HEK293 (cell line): ENCODE data around the gene PIK3C2G.

Source experiments
- CTCF ChIA-PET: fragments of 350-600 bp; formaldehyde crosslinking; extraction: SDS; loops from one replicate; lab custom pipeline; 2021; ENCODE audit warnings: antibody characterized with exemption; lab: Yijun Ruan, JAX
- POLR2A ChIA-PET: fragments of 300-600 bp; formaldehyde crosslinking; extraction: SDS; loops from one replicate; lab custom pipeline; 2020; ENCODE audit warnings: antibody characterized with exemption, inconsistent platforms; lab: Yijun Ruan, JAX
- H3K27ac ChIP-seq: fragments of 200-500 bp; sonication (Bioruptor generic); 2 replicates; pipeline ENCODE4 v1.5.1; 2014; ENCODE audit warnings: low read depth, low read length, control low read depth, inconsistent platforms; ENCODE audit errors: extremely low read depth
- H3K36me3 ChIP-seq, 2 experiments: fragments of 200-500 bp in 1 of 2; sonication (Bioruptor generic) in 1 of 2; 1 replicate in 1 of 2; 2 replicates in 1 of 2; pipeline ENCODE4 v1.5.1; 2014 to 2017; ENCODE audit warnings: inconsistent platforms in 2 of 2, low read length in 2 of 2; ENCODE audit not compliant: control insufficient read depth in 2 of 2, insufficient read depth in 1 of 2
- H3K4me1 ChIP-seq: fragments of 200-500 bp; sonication (Bioruptor generic); 2 replicates; pipeline ENCODE4 v1.5.1; 2014; ENCODE audit warnings: mild to moderate bottlenecking, low read length, inconsistent platforms; ENCODE audit not compliant: control insufficient read depth, insufficient read depth
- H3K4me3 ChIP-seq: 2 replicates; pipeline ENCODE4 v1.5.1; 2011; ENCODE audit warnings: low read depth, mild to moderate bottlenecking, control low read depth, low read length, moderate library complexity
- H3K9me3 ChIP-seq: fragments of 200-500 bp; sonication (Bioruptor generic); 2 replicates; pipeline ENCODE4 v1.5.1; 2014; ENCODE audit warnings: low read depth, low read length, inconsistent platforms; ENCODE audit not compliant: control insufficient read depth, insufficient read depth
- ATF2 ChIP-seq: fragments of 450-650 bp; formaldehyde crosslinking; IDR thresholded peaks from 2 replicates; pipeline ENCODE4 v1.5.1; 2016; ENCODE audit warnings: missing biosample characterization, missing genetic modification characterization, low read depth
- EGR2 ChIP-seq: fragments of 450-650 bp; formaldehyde crosslinking; IDR thresholded peaks from 2 replicates; pipeline ENCODE4 v1.5.1; 2016; ENCODE audit warnings: low read depth, missing biosample characterization, missing genetic modification characterization
- KLF8 ChIP-seq: fragments of 450-650 bp; formaldehyde crosslinking; IDR thresholded peaks from 2 replicates; pipeline ENCODE4 v1.5.1; 2016; ENCODE audit warnings: missing biosample characterization, missing genetic modification characterization
- ZBTB44 ChIP-seq: fragments of 450-650 bp; IDR thresholded peaks from 2 replicates; pipeline ENCODE4 v1.5.1; 2018; ENCODE audit warnings: missing biosample characterization, mild to moderate bottlenecking, missing genetic modification characterization
- ZFP3 ChIP-seq: fragments of 450-650 bp; formaldehyde crosslinking; IDR thresholded peaks from 2 replicates; pipeline ENCODE4 v1.5.1; 2016; ENCODE audit warnings: low read depth, missing biosample characterization, missing genetic modification characterization
- ZFP69B ChIP-seq: fragments of 450-650 bp; formaldehyde crosslinking; IDR thresholded peaks from 2 replicates; pipeline ENCODE4 v1.5.1; 2016; ENCODE audit warnings: missing biosample characterization, missing genetic modification characterization
- ZIC2 ChIP-seq: fragments of 450-650 bp; formaldehyde crosslinking; IDR thresholded peaks from 2 replicates; pipeline ENCODE4 v1.5.1; 2016; ENCODE audit warnings: missing biosample characterization, missing genetic modification characterization
- ZNF114 ChIP-seq: fragments of 450-650 bp; formaldehyde crosslinking; IDR thresholded peaks from 2 replicates; pipeline ENCODE4 v1.5.0; 2017; ENCODE audit warnings: missing biosample characterization, missing genetic modification characterization
- ZNF146 ChIP-seq: fragments of 450-650 bp; formaldehyde crosslinking; IDR thresholded peaks from 2 replicates; pipeline ENCODE4 v1.5.1; 2016; ENCODE audit warnings: missing biosample characterization, missing genetic modification characterization
- ZNF175 ChIP-seq: fragments of 450-650 bp; formaldehyde crosslinking; IDR thresholded peaks from 2 replicates; pipeline ENCODE4 v1.5.1; 2016; ENCODE audit warnings: missing biosample characterization, missing genetic modification characterization
- ZNF248 ChIP-seq: fragments of 450-650 bp; formaldehyde crosslinking; IDR thresholded peaks from 2 replicates; pipeline ENCODE4 v1.5.1; 2017; ENCODE audit warnings: missing biosample characterization, missing genetic modification characterization
- ZNF518A ChIP-seq: fragments of 450-650 bp; formaldehyde crosslinking; conservative IDR thresholded peaks from 2 replicates; pipeline ENCODE4 v1.5.1; 2016; ENCODE audit warnings: low read depth, missing biosample characterization, missing genetic modification characterization
- ZNF580 ChIP-seq: fragments of 450-650 bp; formaldehyde crosslinking; IDR thresholded peaks from 2 replicates; pipeline ENCODE4 v1.5.1; 2016; ENCODE audit warnings: missing biosample characterization, missing genetic modification characterization
- ZNF660 ChIP-seq: fragments of 450-650 bp; IDR thresholded peaks from 2 replicates; pipeline ENCODE4 v1.5.1; 2018; ENCODE audit warnings: missing biosample characterization, mild to moderate bottlenecking, missing genetic modification characterization
- ZNF692 ChIP-seq: fragments of 450-650 bp; formaldehyde crosslinking; IDR thresholded peaks from 2 replicates; pipeline ENCODE4 v1.5.1; 2016; ENCODE audit warnings: missing biosample characterization, missing genetic modification characterization
- ZNF785 ChIP-seq: fragments of 450-650 bp; formaldehyde crosslinking; IDR thresholded peaks from 2 replicates; pipeline ENCODE4 v1.5.1; 2016; ENCODE audit warnings: missing biosample characterization, missing genetic modification characterization

PIK3C2G gene

GRCh38 chr12:18576648-18577047, 315.3 kb downstream of the PIK3C2G start:
- CTCF ChIA-PET = interaction anchor here (0.6 to 0.7 kb wide), 2 partner anchors 15 to 93 kb away, joined by 3 to 4 read pairs; no protein-coding TSS in a partner anchor
- Histone ChIP-seq H3K36me3 (no peaks in the 10 kb centered on the region), H3K27ac (no peak overlapping the region), H3K4me3 (no peak overlapping the region), H3K4me1 (no peaks in the 10 kb centered on the region), H3K9me3 (no peaks in the 10 kb centered on the region)
- TF ChIP-seq ZFP3 (no peak), ZBTB44 (tag by site-specific recombination) (no peak), KLF8 (tag by site-specific recombination) (no peak), ZNF146 (tag by site-specific recombination) (no peak), ZNF785 (tag by site-specific recombination) (no peak), ZNF248 (tag by site-specific recombination) (no peak), ZFP69B (tag by site-specific recombination) (no peak), ZNF692 (tag by site-specific recombination) (no peak), EGR2 (no peak), ZNF580 (tag by site-specific recombination) (no peak), ZNF114 (tag by site-specific recombination) (no peak), ZIC2 (tag by site-specific recombination) (no peak), ZNF518A (no peak), ZNF175 (tag by site-specific recombination) (no peak), ATF2 (tag by site-specific recombination) (no peak)
- POLR2A ChIA-PET = no interaction called here

GRCh38 chr12:18578191-18578590, 316.9 kb downstream of the PIK3C2G start:
- no peaks in the 10 kb centered on the region for H3K4me1 ChIP-seq
- H3K9me3 ChIP-seq = no peaks in the 10 kb centered on the region
- H3K27ac ChIP-seq = no peak overlapping the region
- H3K4me3 ChIP-seq = no peak overlapping the region
- TF ChIP-seq ATF2 (tag by site-specific recombination) (0 out of 2 replicates have a peak, but pooled peaks have one; percentile 31), ZNF660 (no peak)
- CTCF ChIA-PET = no interaction called here
- no peaks in the 10 kb centered on the region for H3K36me3 ChIP-seq
- POLR2A ChIA-PET = no interaction called here
